ENCODE results near the gene DSCAML1. TPM values are rescaled to one million over a fixed set of nuclear protein-coding genes. Genes with fewer than 3 reads are reported as not detected.

Gene DSCAML1
- total and polyA plus RNA-seq, 9 of the 15 experiments (the other 6 are each of a cell fraction or from before 2014, with no cell fraction given): not detected

DNA sequence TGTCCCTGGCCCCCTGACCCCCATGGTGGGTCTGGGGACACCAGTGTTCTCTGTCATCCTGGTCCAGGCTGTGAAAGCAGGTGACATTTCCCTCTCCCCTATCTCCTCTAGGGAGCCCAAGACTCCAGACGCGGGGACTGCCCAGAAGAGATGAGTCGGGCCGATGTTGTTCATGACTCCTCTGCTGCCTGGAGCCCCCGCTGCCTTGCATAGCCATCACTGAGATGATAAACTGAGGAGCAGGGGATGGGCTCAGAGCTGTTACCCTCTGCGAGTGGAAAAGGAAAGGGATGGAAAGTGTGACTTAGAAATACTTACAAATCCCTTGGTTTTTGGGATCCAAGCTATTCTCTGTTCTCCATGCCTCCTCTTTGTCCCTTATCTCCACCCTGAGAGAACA is 209.6 kb downstream of the DSCAML1 start:
- Histone ChIP-seq H2AFZ (ENCODE audit: low read depth, low read length) (no peak overlapping the region), H3K4me3 (no peak overlapping the region), H4K20me1 (replicated peaks; ENCODE audit: control insufficient read depth, insufficient read depth, low read length) (no peaks in the 10 kb centered on the region), H3K27me3 (ENCODE audit: control insufficient read depth in 2 of 2, insufficient read depth in 2 of 2, low read length in 2 of 2) (peaks cover 0 to 68% of the 10 kb centered on the region in 2 experiments; a peak in 4 of 5 replicates), H3K9me3 (replicated peaks; ENCODE audit: control insufficient read depth, insufficient read depth, low read depth, low read length) (no peaks in the 10 kb centered on the region), H3K27ac (ENCODE audit: extremely low read depth, low read depth, low read length) (no peak overlapping the region), H3K79me2 (ENCODE audit: control insufficient read depth, insufficient read depth, low read length) (no peaks in the 10 kb centered on the region), H3K4me1 (replicated peaks in 1 of 2; ENCODE audit: control insufficient read depth in 2 of 2, insufficient read depth in 2 of 2, low read length in 2 of 2) (no peaks in the 10 kb centered on the region), H3K9me1 (ENCODE audit: control insufficient read depth, insufficient read depth, low read length) (no peaks in the 10 kb centered on the region), H3K4me2 (ENCODE audit: insufficient read depth, low read length) (no peak overlapping the region), H3K9ac (ENCODE audit: insufficient read depth in 1 of 2, low read depth in 2 of 2, low read length in 2 of 2) (no peak overlapping the region), H3K36me3 (ENCODE audit: control insufficient read depth, insufficient read depth, low read length) (no peaks in the 10 kb centered on the region)
- ChIA-PET POLR2A (no interaction called here), CTCF (ENCODE audit: low intra/inter-chr PET ratio) (no interaction called here)
- ATAC-seq (no peak), DNase-seq (ENCODE audit: extremely low read depth in 1 of 4, low spot score in 3 of 4) (no peak), FAIRE-seq (no peak)
- no TSS peak for BruUV-seq (replicated peaks)
- WGBS (ENCODE audit: insufficient coverage, low coverage, missing lambda C conversion rate): 0% methylated on average over 6 of the region's 6 CpGs
- intact Hi-C loops (cut with micrococcal nuclease) (no loop called here), in situ Hi-C loops (cut with MboI) (no loop called here)
- TF ChIP-seq SMARCC2 (IDR thresholded peaks at IDR 0.05; ENCODE audit: low read depth) (no peak), CEBPG (CRISPR knock-in tag; IDR thresholded peaks at IDR 0.05) (no peak), CEBPG (tag; conservative IDR thresholded peaks at IDR 0.05 in 1 of 2, IDR thresholded peaks at IDR 0.05 in 1 of 2) (no peak), FOS (IDR thresholded peaks at IDR 0.05; ENCODE audit: extremely low read depth, insufficient read length) (no peak), TEAD2 (tag; IDR thresholded peaks at IDR 0.05) (no peak), POLR3A (IDR thresholded peaks at IDR 0.05; ENCODE audit: borderline replicate concordance, extremely low read depth, insufficient read depth, insufficient read length) (no peak), PCBP1 (IDR thresholded peaks at IDR 0.05; ENCODE audit: low read depth, low read length, poor library complexity, severe bottlenecking) (no peak), ZNF184 (CRISPR knock-in tag; IDR thresholded peaks at IDR 0.05) (no peak), PML (IDR thresholded peaks at IDR 0.05; ENCODE audit: low read length) (no peak), KAT2B (IDR thresholded peaks at IDR 0.05; ENCODE audit: low read depth, low read length) (no peak), MIER1 (IDR thresholded peaks at IDR 0.05; ENCODE audit: low read depth) (no peak), ZNF354B (CRISPR knock-in tag; IDR thresholded peaks at IDR 0.05) (no peak)
- TF ChIP-seq, protein P1, sequence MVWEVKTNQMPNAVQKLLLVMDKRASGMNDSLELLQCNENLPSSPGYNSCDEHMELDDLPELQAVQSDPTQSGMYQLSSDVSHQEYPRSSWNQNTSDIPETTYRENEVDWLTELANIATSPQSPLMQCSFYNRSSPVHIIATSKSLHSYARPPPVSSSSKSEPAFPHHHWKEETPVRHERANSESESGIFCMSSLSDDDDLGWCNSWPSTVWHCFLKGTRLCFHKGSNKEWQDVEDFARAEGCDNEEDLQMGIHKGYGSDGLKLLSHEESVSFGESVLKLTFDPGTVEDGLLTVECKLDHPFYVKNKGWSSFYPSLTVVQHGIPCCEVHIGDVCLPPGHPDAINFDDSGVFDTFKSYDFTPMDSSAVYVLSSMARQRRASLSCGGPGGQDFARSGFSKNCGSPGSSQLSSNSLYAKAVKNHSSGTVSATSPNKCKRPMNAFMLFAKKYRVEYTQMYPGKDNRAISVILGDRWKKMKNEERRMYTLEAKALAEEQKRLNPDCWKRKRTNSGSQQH (CRISPR knock-in tag; IDR thresholded peaks at IDR 0.05): no peak
- TF ChIP-seq, protein P2, sequence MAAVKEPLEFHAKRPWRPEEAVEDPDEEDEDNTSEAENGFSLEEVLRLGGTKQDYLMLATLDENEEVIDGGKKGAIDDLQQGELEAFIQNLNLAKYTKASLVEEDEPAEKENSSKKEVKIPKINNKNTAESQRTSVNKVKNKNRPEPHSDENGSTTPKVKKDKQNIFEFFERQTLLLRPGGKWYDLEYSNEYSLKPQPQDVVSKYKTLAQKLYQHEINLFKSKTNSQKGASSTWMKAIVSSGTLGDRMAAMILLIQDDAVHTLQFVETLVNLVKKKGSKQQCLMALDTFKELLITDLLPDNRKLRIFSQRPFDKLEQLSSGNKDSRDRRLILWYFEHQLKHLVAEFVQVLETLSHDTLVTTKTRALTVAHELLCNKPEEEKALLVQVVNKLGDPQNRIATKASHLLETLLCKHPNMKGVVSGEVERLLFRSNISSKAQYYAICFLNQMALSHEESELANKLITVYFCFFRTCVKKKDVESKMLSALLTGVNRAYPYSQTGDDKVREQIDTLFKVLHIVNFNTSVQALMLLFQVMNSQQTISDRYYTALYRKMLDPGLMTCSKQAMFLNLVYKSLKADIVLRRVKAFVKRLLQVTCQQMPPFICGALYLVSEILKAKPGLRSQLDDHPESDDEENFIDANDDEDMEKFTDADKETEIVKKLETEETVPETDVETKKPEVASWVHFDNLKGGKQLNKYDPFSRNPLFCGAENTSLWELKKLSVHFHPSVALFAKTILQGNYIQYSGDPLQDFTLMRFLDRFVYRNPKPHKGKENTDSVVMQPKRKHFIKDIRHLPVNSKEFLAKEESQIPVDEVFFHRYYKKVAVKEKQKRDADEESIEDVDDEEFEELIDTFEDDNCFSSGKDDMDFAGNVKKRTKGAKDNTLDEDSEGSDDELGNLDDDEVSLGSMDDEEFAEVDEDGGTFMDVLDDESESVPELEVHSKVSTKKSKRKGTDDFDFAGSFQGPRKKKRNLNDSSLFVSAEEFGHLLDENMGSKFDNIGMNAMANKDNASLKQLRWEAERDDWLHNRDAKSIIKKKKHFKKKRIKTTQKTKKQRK (IDR thresholded peaks at IDR 0.05; ENCODE audit: borderline replicate concordance, low read depth, low read length): no peak
- TF ChIP-seq, protein P3, sequence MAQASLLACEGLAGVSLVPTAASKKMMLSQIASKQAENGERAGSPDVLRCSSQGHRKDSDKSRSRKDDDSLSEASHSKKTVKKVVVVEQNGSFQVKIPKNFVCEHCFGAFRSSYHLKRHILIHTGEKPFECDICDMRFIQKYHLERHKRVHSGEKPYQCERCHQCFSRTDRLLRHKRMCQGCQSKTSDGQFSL (CRISPR knock-in tag; IDR thresholded peaks at IDR 0.05): no peak
- TF ChIP-seq, protein P3 (tag; IDR thresholded peaks at IDR 0.05): no peak
- TF ChIP-seq, protein P4, sequence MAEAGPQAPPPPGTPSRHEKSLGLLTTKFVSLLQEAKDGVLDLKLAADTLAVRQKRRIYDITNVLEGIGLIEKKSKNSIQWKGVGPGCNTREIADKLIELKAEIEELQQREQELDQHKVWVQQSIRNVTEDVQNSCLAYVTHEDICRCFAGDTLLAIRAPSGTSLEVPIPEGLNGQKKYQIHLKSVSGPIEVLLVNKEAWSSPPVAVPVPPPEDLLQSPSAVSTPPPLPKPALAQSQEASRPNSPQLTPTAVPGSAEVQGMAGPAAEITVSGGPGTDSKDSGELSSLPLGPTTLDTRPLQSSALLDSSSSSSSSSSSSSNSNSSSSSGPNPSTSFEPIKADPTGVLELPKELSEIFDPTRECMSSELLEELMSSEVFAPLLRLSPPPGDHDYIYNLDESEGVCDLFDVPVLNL (CRISPR knock-in tag; IDR thresholded peaks at IDR 0.05; ENCODE audit: low read depth): no peak

Data from K562 (cell line).